ENCODE data around the gene ANAPC7.

Gene ANAPC7

DNA sequence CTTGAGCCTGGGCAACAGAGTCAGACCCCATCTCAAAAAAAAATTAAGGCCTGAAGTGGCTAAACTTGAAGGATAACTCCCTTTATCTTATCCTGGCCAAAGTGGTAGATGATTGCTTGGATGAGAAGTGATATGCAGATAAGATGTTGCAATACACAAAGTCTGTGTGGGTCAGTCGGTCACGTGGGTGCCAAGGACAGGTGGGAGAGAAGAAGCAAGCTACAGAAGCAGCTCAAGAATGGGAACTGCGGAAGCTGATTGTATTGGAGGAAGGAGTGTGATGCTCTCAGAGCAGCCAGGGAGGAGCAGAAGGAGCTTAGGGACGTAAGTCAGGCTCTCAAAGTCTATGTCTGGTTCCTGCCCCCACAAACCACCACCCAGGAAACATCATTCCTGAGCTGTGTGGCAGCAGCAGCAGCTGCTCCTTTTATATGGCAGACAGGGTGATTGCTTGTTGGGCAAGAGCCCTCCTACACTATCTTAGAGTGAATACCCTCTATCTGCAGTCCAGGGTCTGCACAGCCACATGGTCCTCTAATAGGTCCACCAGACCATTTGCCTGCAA is 67.9 kb downstream of the ANAPC7 start (continued):
- TF ChIP-seq TSHZ2 (CRISPR knock-in tag; IDR thresholded peaks at IDR 0.05): no peak
- TF ChIP-seq ISL1 (CRISPR knock-in tag; IDR thresholded peaks at IDR 0.05): no peak
- TF ChIP-seq RARB (CRISPR knock-in tag; IDR thresholded peaks at IDR 0.05): no peak
- no peak for TF ChIP-seq ZC3H10 (CRISPR knock-in tag; IDR thresholded peaks at IDR 0.05)
- TF ChIP-seq TCF4 (CRISPR knock-in tag; IDR thresholded peaks at IDR 0.05; ENCODE audit: borderline replicate concordance): no peak
- TF ChIP-seq ARNTL (CRISPR knock-in tag; IDR thresholded peaks at IDR 0.05; ENCODE audit: borderline replicate concordance, low read depth): no peak
- no peak for TF ChIP-seq SNAI2 (CRISPR knock-in tag; IDR thresholded peaks at IDR 0.05)

DNA sequence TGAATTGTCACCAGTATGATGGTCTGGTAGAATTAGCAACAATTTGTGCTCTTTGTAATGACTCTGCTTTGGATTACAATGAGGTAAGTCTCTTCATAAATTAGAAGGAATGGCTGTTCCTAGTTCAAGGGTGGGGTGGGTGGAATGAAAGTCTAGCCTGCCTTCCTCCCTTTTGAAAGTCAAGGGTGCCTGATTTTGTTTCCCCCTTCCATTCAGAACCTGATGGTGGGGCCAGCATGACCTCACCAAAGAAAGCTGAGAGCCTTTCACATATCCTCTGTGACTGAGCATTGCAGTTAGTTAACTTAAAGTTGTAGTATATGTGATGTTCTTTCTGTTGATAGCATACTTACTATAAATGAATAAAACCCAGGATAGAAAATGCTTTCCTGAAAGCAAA is 70.3 kb downstream of the ANAPC7 start:
- TF ChIP-seq TCF4 (CRISPR knock-in tag; IDR thresholded peaks at IDR 0.05; ENCODE audit: borderline replicate concordance): no peak
- TF ChIP-seq CSRNP3 (CRISPR knock-in tag; IDR thresholded peaks at IDR 0.05): no peak
- TF ChIP-seq CSDC2 (CRISPR knock-in tag; IDR thresholded peaks at IDR 0.05): no peak
- no peak for TF ChIP-seq PPARA (CRISPR knock-in tag; IDR thresholded peaks at IDR 0.05; ENCODE audit: borderline replicate concordance)
- no peak for TF ChIP-seq BACH2 (CRISPR knock-in tag; IDR thresholded peaks at IDR 0.05; ENCODE audit: borderline replicate concordance)
- no peak for TF ChIP-seq TOX (CRISPR knock-in tag; IDR thresholded peaks at IDR 0.05; ENCODE audit: borderline replicate concordance)
- no peak for TF ChIP-seq SNAI2 (CRISPR knock-in tag; IDR thresholded peaks at IDR 0.05)
- no peak for TF ChIP-seq ARNTL (CRISPR knock-in tag; IDR thresholded peaks at IDR 0.05; ENCODE audit: borderline replicate concordance, low read depth)
- no peak for TF ChIP-seq ZNF8 (CRISPR knock-in tag; IDR thresholded peaks at IDR 0.05)
- TF ChIP-seq CREB5 (CRISPR knock-in tag; IDR thresholded peaks at IDR 0.05; ENCODE audit: low read depth): no peak
- no peak for TF ChIP-seq OSR1 (CRISPR knock-in tag; IDR thresholded peaks at IDR 0.05)
- no peak for TF ChIP-seq ZFP30 (CRISPR knock-in tag; IDR thresholded peaks at IDR 0.05)
- ATAC-seq: no peak

DNA sequence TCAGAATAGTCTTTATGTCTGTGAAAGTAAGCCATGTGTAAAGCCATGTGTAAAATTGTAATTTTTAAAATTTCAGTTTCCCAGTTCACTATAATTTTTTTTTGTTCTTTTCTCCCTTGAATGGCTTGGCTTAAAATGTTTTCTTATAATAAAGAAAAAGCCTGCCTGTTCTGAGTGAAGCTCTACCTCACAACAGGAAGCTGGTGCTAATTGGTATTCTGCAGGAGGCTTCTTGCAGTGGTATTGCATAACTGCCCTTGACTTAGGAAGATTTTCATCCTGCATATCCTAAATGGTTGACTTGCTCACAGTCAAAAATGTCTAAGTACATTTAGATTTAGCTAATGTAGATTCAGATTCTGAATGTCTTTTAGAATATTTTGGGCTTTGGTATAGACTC is 73.0 kb downstream of the ANAPC7 start:
- no peak for ATAC-seq
- TF ChIP-seq BACH2 (CRISPR knock-in tag; IDR thresholded peaks at IDR 0.05; ENCODE audit: borderline replicate concordance) (no peak), TCF4 (CRISPR knock-in tag; IDR thresholded peaks at IDR 0.05; ENCODE audit: borderline replicate concordance) (no peak), OSR1 (CRISPR knock-in tag; IDR thresholded peaks at IDR 0.05) (no peak), ISL1 (CRISPR knock-in tag; IDR thresholded peaks at IDR 0.05) (no peak), ZNF565 (CRISPR knock-in tag; conservative IDR thresholded peaks at IDR 0.05; ENCODE audit: low read depth) (no peak), ZFP30 (CRISPR knock-in tag; IDR thresholded peaks at IDR 0.05) (no peak), CREB5 (CRISPR knock-in tag; IDR thresholded peaks at IDR 0.05; ENCODE audit: low read depth) (no peak), CSDC2 (CRISPR knock-in tag; IDR thresholded peaks at IDR 0.05) (no peak), ZNF70 (CRISPR knock-in tag; IDR thresholded peaks at IDR 0.05) (no peak)

GRCh38 chr12:110330124-110330523 is 73.4 kb downstream of the ANAPC7 start:
- TF ChIP-seq ZNF565 (CRISPR knock-in tag; conservative IDR thresholded peaks at IDR 0.05; ENCODE audit: low read depth) (no peak), TSHZ2 (CRISPR knock-in tag; IDR thresholded peaks at IDR 0.05) (no peak), TCF4 (CRISPR knock-in tag; IDR thresholded peaks at IDR 0.05; ENCODE audit: borderline replicate concordance) (no peak), ESRRG (CRISPR knock-in tag; IDR thresholded peaks at IDR 0.05) (no peak), RARB (CRISPR knock-in tag; IDR thresholded peaks at IDR 0.05) (no peak), CSRNP3 (CRISPR knock-in tag; IDR thresholded peaks at IDR 0.05) (no peak), SNAI2 (CRISPR knock-in tag; IDR thresholded peaks at IDR 0.05) (no peak), ZFP30 (CRISPR knock-in tag; IDR thresholded peaks at IDR 0.05) (no peak), GLIS3 (CRISPR knock-in tag; IDR thresholded peaks at IDR 0.05) (no peak)
- no peak for ATAC-seq
